K562 (cell line): Measurements from ENCODE around the gene PRR7. TPM values are rescaled to one million over a fixed set of nuclear protein-coding genes. Genes with fewer than 3 reads are reported as not detected.

ENCODE experiments used
- ATAC-seq: fragments of 200-7000 bp; cut with Tn5 transposase; 3 replicates; pipeline ENCODE4 v1.9.1; 2020; ENCODE audit warnings: moderate library complexity
- BruUV-seq: library from RNA; stranded (reverse); fragments of 400-500 nt; replicated peaks from 2 replicates; lab custom pipeline; 2021; lab: Mats Ljungman, UMichigan
- CTCF ChIA-PET: fragments of 300-600 bp; formaldehyde crosslinking; extraction: SDS; loops from one replicate; lab custom pipeline; 2021; ENCODE audit warnings: low intra/inter-chr PET ratio; lab: Yijun Ruan, JAX
- POLR2A ChIA-PET: fragments of 300-600, 350-650 bp; sonication (Branson Sonifier 250); formaldehyde crosslinking; extraction: SDS; loops from one replicate; lab custom pipeline; 2021; ENCODE audit warnings: antibody characterized with exemption, inconsistent platforms; lab: Yijun Ruan, JAX
- DNase-seq, 4 experiments: peaks; one replicate each; pipeline versions ENCODE4 v3.0.0 to v3.0.0-alpha.2; 2011 to 2018; ENCODE audit warnings: low spot score in 3 of 4, mixed read lengths in 3 of 4; ENCODE audit errors: extremely low read depth in 1 of 4
- FAIRE-seq: peaks from 2 replicates; lab custom pipeline; 2011; peaks lifted over from hg19 to GRCh38; lab: Jason Lieb, UNC
- H2AFZ ChIP-seq: 2 replicates; pipeline ENCODE4 v1.6.0; 2011; ENCODE audit warnings: low read depth, low read length, control low read depth, inconsistent platforms
- H3K27ac ChIP-seq: fragments of 200-600 bp; 3 replicates; pipeline ENCODE4 v1.8.0; 2011; ENCODE audit warnings: low read depth, mild to moderate bottlenecking, control low read depth, inconsistent platforms, low read length, moderate library complexity, mixed read lengths; ENCODE audit errors: extremely low read depth
- H3K27me3 ChIP-seq, 2 experiments: fragments of 300-600 bp in 1 of 2; 2 replicates in 1 of 2; 3 replicates in 1 of 2; pipeline versions ENCODE4 v1.6.0 to v1.8.0; 2011; ENCODE audit warnings: inconsistent platforms in 2 of 2, low read length in 2 of 2, mild to moderate bottlenecking in 1 of 2, mixed read lengths in 1 of 2, moderate library complexity in 1 of 2; ENCODE audit not compliant: control insufficient read depth in 2 of 2, insufficient read depth in 2 of 2
- H3K36me3 ChIP-seq: fragments of 300-600 bp; 3 replicates; pipeline ENCODE4 v1.8.0; 2011; ENCODE audit warnings: mild to moderate bottlenecking, low read length, inconsistent platforms; ENCODE audit not compliant: control insufficient read depth, insufficient read depth
- H3K4me1 ChIP-seq, 2 experiments: fragments of 200-600 bp in 1 of 2; replicated peaks in 1 of 2; 2 replicates in 1 of 2; 3 replicates in 1 of 2; pipeline versions ENCODE4 v1.5.1 to v1.8.0; 2011; ENCODE audit warnings: inconsistent platforms in 2 of 2, low read length in 2 of 2, mild to moderate bottlenecking in 1 of 2, mixed read lengths in 1 of 2, moderate library complexity in 1 of 2; ENCODE audit not compliant: control insufficient read depth in 2 of 2, insufficient read depth in 2 of 2
- H3K4me2 ChIP-seq: 2 replicates; pipeline ENCODE4 v1.6.1; 2011; ENCODE audit warnings: low read length, control low read depth, inconsistent platforms, mixed read lengths; ENCODE audit not compliant: insufficient read depth
- H3K4me3 ChIP-seq: fragments of 200-600 bp; sonication (generic), shearing (Covaris generic); 2 replicates; pipeline ENCODE4 v1.5.1; 2016; ENCODE audit warnings: control low read depth, inconsistent platforms
- H3K79me2 ChIP-seq: fragments of 200-600 bp; 3 replicates; pipeline ENCODE4 v1.8.0; 2011; ENCODE audit warnings: low read length, inconsistent platforms; ENCODE audit not compliant: control insufficient read depth, insufficient read depth
- H3K9ac ChIP-seq, 2 experiments: 2 replicates each; pipeline versions ENCODE4 v1.6.0 to v1.6.1; 2011; ENCODE audit warnings: low read depth in 2 of 2, low read length in 2 of 2, control low read depth in 1 of 2, inconsistent platforms in 1 of 2, mild to moderate bottlenecking in 1 of 2, mixed read lengths in 1 of 2; ENCODE audit not compliant: insufficient read depth in 1 of 2
- H3K9me1 ChIP-seq: one replicate; pipeline ENCODE4 v1.6.0; 2011; ENCODE audit warnings: inconsistent platforms, mild to moderate bottlenecking, low read length, moderate library complexity; ENCODE audit not compliant: control insufficient read depth, insufficient read depth
- H3K9me3 ChIP-seq: replicated peaks from 2 replicates; pipeline ENCODE4 v1.5.1; 2011; ENCODE audit warnings: low read depth, low read length, inconsistent platforms; ENCODE audit not compliant: control insufficient read depth, insufficient read depth
- H4K20me1 ChIP-seq: replicated peaks from 2 replicates; pipeline ENCODE4 v1.6.1; 2011; ENCODE audit warnings: low read length, inconsistent platforms, mixed read lengths; ENCODE audit not compliant: control insufficient read depth, insufficient read depth
- CBX1 ChIP-seq: sonication (generic); IDR thresholded peaks from 2 replicates; pipeline ENCODE4 v1.6.1; 2016; ENCODE audit warnings: antibody characterized with exemption, low read depth, mild to moderate bottlenecking
- CC2D1A ChIP-seq: fragments of 450-650 bp; IDR thresholded peaks from 2 replicates; pipeline ENCODE4 v1.6.1; 2017; ENCODE audit warnings: mild to moderate bottlenecking
- CREM ChIP-seq: IDR thresholded peaks from 2 replicates; pipeline ENCODE4 v1.6.1; 2014; ENCODE audit warnings: antibody characterized with exemption, low read depth
- NCOR1 ChIP-seq: fragments of 450-650 bp; IDR thresholded peaks from 2 replicates; pipeline ENCODE4 v1.6.1; 2016; ENCODE audit warnings: mild to moderate bottlenecking, moderate library complexity
- SIRT6 ChIP-seq: IDR thresholded peaks from one replicate; pipeline ENCODE4 v1.6.1; 2012; ENCODE audit warnings: low read depth, mild to moderate bottlenecking, control low read depth, inconsistent platforms, low read length, moderate library complexity
- SPI1 ChIP-seq: IDR thresholded peaks from 2 replicates; pipeline ENCODE4 v1.6.1; 2011; ENCODE audit warnings: low read depth, low read length, control low read depth, borderline replicate concordance
- WGBS: fragments of 100-300 bp; shearing (Covaris generic); methylation state at CpG from one replicate; pipeline ENCODE4 v1.1.6; 2016; ENCODE audit warnings: low coverage, mixed read lengths; ENCODE audit not compliant: insufficient coverage; ENCODE audit errors: missing lambda C conversion rate; 5-methylcytosine and 5-hydroxymethylcytosine counted together
- in situ Hi-C: fragments of 300-500 bp; cut with MboI; formaldehyde crosslinking; loops from 4 replicates; pipeline ENCODE4 v1.15.0; 2018; ENCODE audit warnings: inconsistent platforms, mixed read lengths
- intact Hi-C: fragments of 100-400 bp; cut with micrococcal nuclease; formaldehyde crosslinking; loops from 2 replicates; pipeline ENCODE4 v1.14.2; 2022
- polyA plus RNA-seq, 8 experiments: library from polyadenylated mRNA; depleted of rRNA in 4 of 8; stranded (reverse) in 5 of 8; unstranded in 3 of 8; fragments of >200 nt; fragmentation: Nextera tagmentation in 2 of 8; fragmentation: Illumina TruSeq in 1 of 8; extraction: Ambion mirVana in 2 of 8; extraction: Trizol in 1 of 8; gene quantifications; 2 replicates each; pipeline versions ENCODE4 v1.2.1 to v1.2.3, GENCODE V29; 2011 to 2014; ENCODE audit warnings: inconsistent platforms in 1 of 8, missing spikeins in 1 of 8
- total RNA-seq, 7 experiments: library from RNA; depleted of rRNA in 6 of 7; stranded (reverse); fragments of >200 nt in 6 of 7; fragmentation: Illumina TruSeq in 2 of 7; extraction: Trizol in 2 of 7; gene quantifications; 2 replicates each; pipeline versions ENCODE4 v1.2.1 to v1.2.3, GENCODE V29; 2011 to 2021; ENCODE audit warnings: low replicate concordance in 1 of 7

PRR7 gene
- total and polyA plus RNA-seq, 9 of the 15 experiments (the other 6 are each of a cell fraction or from before 2014, with no cell fraction given): 0.80 to 11.3 (median 10.4) TPM; not detected in 4

- Histone ChIP-seq H3K27me3 (no peaks in the 10 kb centered on the region), H3K79me2 (peaks cover 4% of the 10 kb centered on the region; the same call in 1 of the 3 replicates), H3K27ac (no peak overlapping the region), H3K9me1 (no peaks in the 10 kb centered on the region), H3K4me3 (no peak overlapping the region), H3K4me1 (peaks cover 10 to 39% of the 10 kb centered on the region in 2 experiments), H3K4me2 (no peak overlapping the region), H3K36me3 (no peaks in the 10 kb centered on the region)
- DNase-seq (no peak), ATAC-seq (no peak), FAIRE-seq (no peak)
- no TSS peak for BruUV-seq
- intact Hi-C loops: loop anchor here (2.0 kb wide), 1 partner anchor 95 kb away; no protein-coding TSS in a partner anchor
- 82% methylated on average over 5 of the region's 5 CpGs for WGBS
- CTCF ChIA-PET: interaction anchor here (4.0 kb wide), 1 partner anchor 49 kb away, joined by 107 read pairs; no protein-coding TSS in a partner anchor
- TF ChIP-seq CREM (no peak), CBX1 (no peak), SPI1 (peak; percentile 38; the same call in 1 of the 2 replicates)
- TF ChIP-seq, all 486 proteins: peak for 1
- POLR2A ChIA-PET: interaction anchor here (0.6 to 2.2 kb wide), 7 partner anchors 9 to 49 kb away, joined by 3 to 15 read pairs (median 5); no protein-coding TSS in a partner anchor
- peak overlapping the region in 1 of 2 experiments; percentile 92; a peak in 1 of 4 replicates for H3K9ac ChIP-seq
- H3K9me3 ChIP-seq: no peaks in the 10 kb centered on the region
- H2AFZ ChIP-seq: no peak overlapping the region
- in situ Hi-C loops: no loop called here
- H4K20me1 ChIP-seq: no peaks in the 10 kb centered on the region
Measured at GRCh38 chr5:177405805-177406204, 40.8 kb upstream of the PRR7 start.

- intact Hi-C loops: no loop called here
- H4K20me1 ChIP-seq: no peaks in the 10 kb centered on the region
- no peak for FAIRE-seq
- peaks cover 10 to 17% of the 10 kb centered on the region in 2 experiments for H3K4me1 ChIP-seq
- H3K79me2 ChIP-seq: peaks cover 4% of the 10 kb centered on the region; the same call in 1 of the 3 replicates
- H3K4me3 ChIP-seq: no peak within 1 kb of the TSS
- DNase-seq: no peak
- H3K9me1 ChIP-seq: no peaks in the 10 kb centered on the region
- 49% methylated on average over 9 of the region's 9 CpGs for WGBS
- no peaks in the 10 kb centered on the region for H3K36me3 ChIP-seq
- TF ChIP-seq NCOR1 (no peak), CC2D1A (no peak), SIRT6 (no peak)
- TF ChIP-seq, all 486 proteins: peak for 0
- POLR2A ChIA-PET: interaction anchor here (0.6 to 2.1 kb wide), 5 partner anchors 17 to 26 kb away, joined by 3 to 5 read pairs (median 3); partner anchors contain the start of gene GRK6
- no TSS peak for BruUV-seq
- Histone ChIP-seq H3K9me3 (no peaks in the 10 kb centered on the region), H2AFZ (no peak within 1 kb of the TSS), H3K4me2 (no peak within 1 kb of the TSS), H3K27me3 (no peaks in the 10 kb centered on the region), H3K9ac (peak within 1 kb of the TSS in 1 of 2 experiments; percentile 67; a peak in 2 of 4 replicates), H3K27ac (no peak within 1 kb of the TSS)
- ATAC-seq: no peak
- CTCF ChIA-PET: no interaction called here
- in situ Hi-C loops: no loop called here
Measured at GRCh38 chr5:177409043-177409801, 37.4 kb upstream of the PRR7 start, which contains the start of gene F12. F12 (minus strand) TSS chr5:177409564; CDS start chr5:177409527, 37 bp downstream.
